ENCODE results near the gene TBC1D14. TPM values are rescaled to one million over a fixed set of nuclear protein-coding genes. Genes with fewer than 3 reads are reported as not detected.
A peak's percentile ranks its signal among the peaks of the same experiment; 100 is the strongest.

The TBC1D14 gene
- total and polyA plus RNA-seq, 10 of the 15 experiments (the other 5 are each of a cell fraction or from before 2014, with no cell fraction given): 0.87 to 39.3 (median 30.1) TPM

DNA sequence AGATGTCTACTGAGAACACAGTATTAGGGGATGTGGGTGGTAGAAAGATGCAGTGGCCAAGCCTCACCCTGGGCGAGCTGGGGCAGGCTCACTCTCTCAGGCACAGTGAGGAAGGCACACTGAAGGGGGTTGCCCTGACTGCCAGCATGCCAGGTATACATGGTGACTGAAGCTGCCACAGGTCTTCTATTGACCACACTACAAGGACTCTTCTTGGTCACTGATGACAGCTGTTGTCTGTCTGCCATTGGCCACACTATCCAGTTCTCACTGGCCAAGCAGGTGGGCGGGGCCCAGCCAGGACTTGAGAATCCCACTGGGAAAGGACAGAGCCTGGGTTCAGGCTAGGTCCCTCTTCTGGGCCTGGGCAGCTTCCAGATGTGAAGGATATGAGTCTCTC lies 39.7 kb upstream of the TBC1D14 start:
- H3K4me3 ChIP-seq: no peak overlapping the region
- no peaks in the 10 kb centered on the region for H3K79me2 ChIP-seq (ENCODE audit: control insufficient read depth, insufficient read depth, low read length)
- no peak for DNase-seq (ENCODE audit: low read depth, low spot score)
- TF ChIP-seq JUNB (IDR thresholded peaks at IDR 0.05): no peak
- no peak for TF ChIP-seq HDGF (IDR thresholded peaks at IDR 0.05)
- no peak for TF ChIP-seq TCF3 (IDR thresholded peaks at IDR 0.05; ENCODE audit: borderline replicate concordance, insufficient read depth, low read depth, low read length)
- no peak for TF ChIP-seq KDM1A (IDR thresholded peaks at IDR 0.05; ENCODE audit: borderline replicate concordance)
- intact Hi-C loops (cut with micrococcal nuclease; ENCODE audit: unreplicated experiment) (no loop called here), in situ Hi-C loops (cut with MboI) (loop anchor here (5.0 kb wide), 1 partner anchor 148 kb away; no protein-coding TSS in a partner anchor)
- no peaks in the 10 kb centered on the region for H3K27me3 ChIP-seq (replicated peaks in 1 of 2; ENCODE audit: control insufficient read depth in 2 of 2, insufficient read depth in 2 of 2, low read length in 1 of 2)
- no peak overlapping the region for H2AFZ ChIP-seq (ENCODE audit: control insufficient read depth, low read depth, low read length)
- no TSS peak for BruUV-seq (replicated peaks)
- RAD21 ChIA-PET (ENCODE audit: unreplicated experiment): no interaction called here
- 93% methylated on average over 2 of the region's 2 CpGs for WGBS (ENCODE audit: insufficient coverage, insufficient replicate concordance, low lambda C conversion rate, missing lambda C conversion rate)
- H3K4me1 ChIP-seq (ENCODE audit: control insufficient read depth, insufficient read depth, low read length): no peaks in the 10 kb centered on the region
- H3K9me3 ChIP-seq (replicated peaks; ENCODE audit: control insufficient read depth, insufficient read depth, low read length): no peaks in the 10 kb centered on the region
- no peak overlapping the region for H3K27ac ChIP-seq (ENCODE audit: control insufficient read depth, insufficient read depth)
- no peak overlapping the region for H3K4me2 ChIP-seq (ENCODE audit: control insufficient read depth, insufficient read depth)
- no peaks in the 10 kb centered on the region for H4K20me1 ChIP-seq (ENCODE audit: control insufficient read depth, insufficient read depth)
- H3K36me3 ChIP-seq (ENCODE audit: control insufficient read depth in 2 of 2, insufficient read depth in 2 of 2, low read length in 1 of 2): peaks cover 4 to 16% of the 10 kb centered on the region in 2 experiments
- SMC1A ChIA-PET (ENCODE audit: uncharacterized antibody, unreplicated experiment): no interaction called here
- peak; percentile 51 for ATAC-seq
- H3K9ac ChIP-seq (ENCODE audit: control insufficient read depth, insufficient read depth, low read length): no peak overlapping the region
- CTCF ChIA-PET: interaction anchor here (1.1 to 10.4 kb wide), 2 partner anchors 93 to 150 kb away, joined by 4 to 300 read pairs; partner anchors contain the start of gene KIAA0232
- POLR2A ChIA-PET: interaction anchor here (0.7 kb wide), 1 partner anchor 200 kb away, joined by 6 read pairs; no protein-coding TSS in a partner anchor
- no peak for FAIRE-seq

DNA sequence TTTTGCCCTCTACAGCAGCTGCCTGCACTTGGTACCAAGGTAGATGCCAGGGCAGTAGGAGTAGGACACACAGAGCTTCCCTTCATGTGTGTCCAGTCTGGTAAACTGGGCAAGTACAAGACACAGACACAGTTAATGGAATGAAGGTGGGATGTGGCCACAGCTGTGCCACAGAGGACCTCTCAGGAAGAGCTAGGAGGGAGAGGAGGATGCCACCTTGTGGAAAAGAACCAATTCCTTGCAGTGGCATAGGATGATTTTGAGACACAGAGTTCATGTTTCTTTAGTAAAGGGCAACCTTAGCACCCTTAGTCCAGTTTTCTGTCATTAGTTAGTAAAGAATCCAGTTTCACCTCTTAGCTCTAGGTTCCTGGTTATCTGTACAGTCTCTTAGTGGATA lies 36.3 kb upstream of the TBC1D14 start:
- CTCF ChIA-PET: interaction anchor here (0.6 to 10.4 kb wide), 59 partner anchors 10 to 611 kb away, joined by 3 to 300 read pairs (median 6); partner anchors contain the start of genes BLOC1S4, KIAA0232, MAN2B2 and MRFAP1L1
- in situ Hi-C loops (cut with MboI): no loop called here
- Histone ChIP-seq H3K4me1 (ENCODE audit: control insufficient read depth, insufficient read depth, low read length) (no peaks in the 10 kb centered on the region), H3K27ac (ENCODE audit: control insufficient read depth, insufficient read depth) (no peak overlapping the region), H3K36me3 (ENCODE audit: control insufficient read depth in 2 of 2, insufficient read depth in 2 of 2, low read length in 1 of 2) (peaks cover 9 to 21% of the 10 kb centered on the region in 2 experiments), H4K20me1 (ENCODE audit: control insufficient read depth, insufficient read depth) (no peaks in the 10 kb centered on the region), H3K9ac (ENCODE audit: control insufficient read depth, insufficient read depth, low read length) (no peak overlapping the region), H3K4me2 (ENCODE audit: control insufficient read depth, insufficient read depth) (no peak overlapping the region), H3K4me3 (no peak overlapping the region), H3K79me2 (ENCODE audit: control insufficient read depth, insufficient read depth, low read length) (no peaks in the 10 kb centered on the region), H3K27me3 (replicated peaks in 1 of 2; ENCODE audit: control insufficient read depth in 2 of 2, insufficient read depth in 2 of 2, low read length in 1 of 2) (no peaks in the 10 kb centered on the region), H3K9me3 (replicated peaks; ENCODE audit: control insufficient read depth, insufficient read depth, low read length) (no peaks in the 10 kb centered on the region), H2AFZ (ENCODE audit: control insufficient read depth, low read depth, low read length) (no peak overlapping the region)
- intact Hi-C loops (cut with micrococcal nuclease; ENCODE audit: unreplicated experiment): no loop called here
- ATAC-seq (peak; percentile 37), DNase-seq (ENCODE audit: low read depth, low spot score) (no peak), FAIRE-seq (no peak)
- POLR2A ChIA-PET: interaction anchor here (1.0 to 2.5 kb wide), 6 partner anchors 21 to 167 kb away, joined by 3 to 14 read pairs (median 4); no protein-coding TSS in a partner anchor
- RAD21 ChIA-PET (ENCODE audit: unreplicated experiment): interaction anchor here (0.7 to 5.1 kb wide), 35 partner anchors 10 to 325 kb away, joined by 3 to 155 read pairs (median 5); partner anchors contain the start of genes BLOC1S4, GRPEL1, MRFAP1L1 and TADA2B
- SMC1A ChIA-PET (ENCODE audit: uncharacterized antibody, unreplicated experiment): interaction anchor here (0.6 to 6.6 kb wide), 55 partner anchors 10 to 212 kb away, joined by 3 to 153 read pairs (median 5); partner anchors contain the start of genes GRPEL1 and KIAA0232
- TF ChIP-seq RAD21 (IDR thresholded peaks at IDR 0.05; ENCODE audit: insufficient read depth, low read depth, low read length) (peak; percentile 30), SMC3 (IDR thresholded peaks at IDR 0.05; ENCODE audit: borderline replicate concordance, low read length) (peak; percentile 37; the same call in 1 of the 2 replicates)
- TF ChIP-seq, protein P1, sequence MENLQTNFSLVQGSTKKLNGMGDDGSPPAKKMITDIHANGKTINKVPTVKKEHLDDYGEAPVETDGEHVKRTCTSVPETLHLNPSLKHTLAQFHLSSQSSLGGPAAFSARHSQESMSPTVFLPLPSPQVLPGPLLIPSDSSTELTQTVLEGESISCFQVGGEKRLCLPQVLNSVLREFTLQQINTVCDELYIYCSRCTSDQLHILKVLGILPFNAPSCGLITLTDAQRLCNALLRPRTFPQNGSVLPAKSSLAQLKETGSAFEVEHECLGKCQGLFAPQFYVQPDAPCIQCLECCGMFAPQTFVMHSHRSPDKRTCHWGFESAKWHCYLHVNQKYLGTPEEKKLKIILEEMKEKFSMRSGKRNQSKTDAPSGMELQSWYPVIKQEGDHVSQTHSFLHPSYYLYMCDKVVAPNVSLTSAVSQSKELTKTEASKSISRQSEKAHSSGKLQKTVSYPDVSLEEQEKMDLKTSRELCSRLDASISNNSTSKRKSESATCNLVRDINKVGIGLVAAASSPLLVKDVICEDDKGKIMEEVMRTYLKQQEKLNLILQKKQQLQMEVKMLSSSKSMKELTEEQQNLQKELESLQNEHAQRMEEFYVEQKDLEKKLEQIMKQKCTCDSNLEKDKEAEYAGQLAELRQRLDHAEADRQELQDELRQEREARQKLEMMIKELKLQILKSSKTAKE (IDR thresholded peaks at IDR 0.05; ENCODE audit: low read depth, poor library complexity, severe bottlenecking): no peak
- TF ChIP-seq, protein P2, sequence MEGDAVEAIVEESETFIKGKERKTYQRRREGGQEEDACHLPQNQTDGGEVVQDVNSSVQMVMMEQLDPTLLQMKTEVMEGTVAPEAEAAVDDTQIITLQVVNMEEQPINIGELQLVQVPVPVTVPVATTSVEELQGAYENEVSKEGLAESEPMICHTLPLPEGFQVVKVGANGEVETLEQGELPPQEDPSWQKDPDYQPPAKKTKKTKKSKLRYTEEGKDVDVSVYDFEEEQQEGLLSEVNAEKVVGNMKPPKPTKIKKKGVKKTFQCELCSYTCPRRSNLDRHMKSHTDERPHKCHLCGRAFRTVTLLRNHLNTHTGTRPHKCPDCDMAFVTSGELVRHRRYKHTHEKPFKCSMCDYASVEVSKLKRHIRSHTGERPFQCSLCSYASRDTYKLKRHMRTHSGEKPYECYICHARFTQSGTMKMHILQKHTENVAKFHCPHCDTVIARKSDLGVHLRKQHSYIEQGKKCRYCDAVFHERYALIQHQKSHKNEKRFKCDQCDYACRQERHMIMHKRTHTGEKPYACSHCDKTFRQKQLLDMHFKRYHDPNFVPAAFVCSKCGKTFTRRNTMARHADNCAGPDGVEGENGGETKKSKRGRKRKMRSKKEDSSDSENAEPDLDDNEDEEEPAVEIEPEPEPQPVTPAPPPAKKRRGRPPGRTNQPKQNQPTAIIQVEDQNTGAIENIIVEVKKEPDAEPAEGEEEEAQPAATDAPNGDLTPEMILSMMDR (IDR thresholded peaks at IDR 0.05 in 2 of 3, conservative IDR thresholded peaks at IDR 0.05 in 1 of 3; ENCODE audit: control insufficient read depth in 2 of 3, extremely low read depth in 1 of 3, insufficient read depth in 1 of 3, low read depth in 3 of 3, low read length in 3 of 3): peak in 2 of 3 experiments; percentile 27 to 47; a peak in 3 of 6 replicates
- BruUV-seq (replicated peaks): no TSS peak
